NCI-H128 (cell line): ENCODE measurements around the gene DOCK2.

Experiments
- DNase-seq: peaks from one replicate; lab custom pipeline; 2025; ENCODE audit not compliant: unreplicated experiment; lab: John Stamatoyannopoulos, UW

DOCK2 gene

GRCh38 chr5:169973056-169973455, 336.0 kb downstream of the DOCK2 start:
- no peak for DNase-seq

- DNase-seq: no peak
These were observed 337.2 kb downstream of the DOCK2 start for GRCh38 chr5:169974121-169974770.

DNA sequence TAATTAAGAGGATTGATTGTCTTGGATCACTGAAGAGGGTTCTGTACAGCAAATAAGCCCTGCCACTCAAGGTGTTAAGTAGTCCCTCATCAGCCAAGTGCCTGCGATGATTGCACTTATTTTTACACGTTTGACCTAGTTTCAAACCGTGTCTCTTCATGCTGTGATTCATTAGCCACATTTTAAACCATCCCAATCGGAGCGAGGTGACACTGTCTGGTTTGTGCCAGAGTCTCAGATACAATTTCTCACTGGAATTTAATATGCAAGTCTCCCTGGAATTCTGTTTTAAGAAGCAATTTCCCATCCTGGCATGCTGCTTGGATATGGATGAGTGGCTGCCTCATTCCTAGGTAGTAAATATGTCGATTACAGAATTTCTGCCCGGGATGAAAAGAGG, 341.6 kb downstream of the DOCK2 start:
- DNase-seq: no peak

GRCh38 chr5:169979871-169980270, 342.8 kb downstream of the DOCK2 start:
- no peak for DNase-seq

- no peak for DNase-seq
These were observed 343.5 kb downstream of the DOCK2 start, which contains the start of gene INSYN2B for GRCh38 chr5:169980418-169981053. Gene INSYN2B, minus strand, starts transcription at chr5:169980495. Its CDS starts 96,597 bp downstream, at chr5:169883898.

- DNase-seq: no peak
These were observed 351.1 kb downstream of the DOCK2 start for GRCh38 chr5:169988206-169988605.

DNA sequence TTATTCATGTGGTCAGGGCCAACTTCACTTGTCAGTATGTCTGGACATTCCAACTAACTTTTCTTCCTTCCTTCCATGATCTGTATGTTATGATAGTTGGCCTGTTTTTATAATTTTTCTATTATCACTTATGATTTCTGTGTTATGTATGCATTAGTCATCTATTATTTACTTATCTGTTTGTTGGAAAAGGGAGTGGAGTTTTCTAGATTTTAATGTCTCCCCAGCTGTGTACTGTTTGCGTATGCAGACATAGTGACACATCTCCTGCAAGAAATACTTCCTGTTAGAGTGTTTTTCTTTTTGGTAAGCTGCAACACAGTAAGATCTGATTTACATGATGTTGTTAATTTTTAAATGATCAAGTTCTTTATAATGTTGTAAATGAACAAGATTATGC, 351.9 kb downstream of the DOCK2 start:
- no peak for DNase-seq

DNA sequence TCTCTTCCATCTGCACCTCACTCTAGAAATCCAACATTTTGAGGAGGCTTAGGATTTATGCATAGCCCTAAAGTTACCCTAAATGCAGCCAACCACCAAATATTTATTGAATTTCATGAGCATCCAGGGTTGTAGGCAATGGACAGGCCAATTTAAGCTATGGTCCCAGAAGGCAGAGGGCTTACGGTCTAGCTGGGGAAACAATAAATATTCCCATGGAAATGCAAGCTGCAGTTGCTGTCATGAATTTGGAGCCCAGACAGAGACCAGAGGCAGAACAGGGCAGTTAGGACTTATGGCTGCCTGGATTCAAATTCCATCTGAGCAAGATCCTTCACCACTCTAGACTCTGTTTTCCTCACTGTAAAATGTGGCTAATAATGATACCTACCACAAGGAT, 352.3 kb downstream of the DOCK2 start:
- no peak for DNase-seq

DNA sequence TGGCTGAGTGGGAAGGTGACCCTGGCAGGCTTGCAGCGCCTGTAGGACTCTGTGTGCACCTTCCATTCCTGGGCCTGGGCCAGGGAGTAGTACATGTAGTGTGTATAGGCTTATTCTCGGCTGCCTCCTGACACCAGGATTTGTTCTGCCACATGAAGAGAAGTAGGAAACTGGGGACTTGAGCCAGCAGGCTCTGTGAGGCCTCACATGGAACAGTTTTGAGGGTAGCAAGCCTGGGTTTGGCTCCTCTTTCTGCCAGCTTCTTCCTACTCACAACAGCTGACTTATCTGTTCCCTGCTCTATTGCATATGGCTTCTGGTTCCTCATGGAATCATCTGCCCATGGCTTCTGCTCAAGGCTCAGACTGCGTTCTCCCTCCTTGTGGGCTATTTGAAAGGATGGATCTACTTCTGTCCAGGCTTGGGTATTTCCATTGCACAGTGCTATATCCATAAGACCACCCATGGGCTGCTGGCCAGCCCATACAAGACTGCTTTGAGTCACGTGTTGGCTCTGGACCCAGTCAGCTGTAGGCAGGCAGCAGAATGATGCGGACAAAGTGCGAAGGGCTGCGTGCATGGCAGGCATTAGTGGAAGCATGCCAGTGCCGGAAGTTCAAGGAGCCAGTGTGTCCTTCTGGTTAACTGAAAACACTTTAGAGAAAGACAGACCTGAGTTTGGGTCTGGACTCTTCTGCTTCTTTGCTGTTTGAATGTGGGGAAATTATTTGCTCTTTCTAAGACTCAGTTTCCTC, 354.2 kb downstream of the DOCK2 start:
- no peak for DNase-seq

- no peak for DNase-seq
These were observed 355.9 kb downstream of the DOCK2 start for GRCh38 chr5:169992789-169993484.

GRCh38 chr5:169993485-169993790, 356.4 kb downstream of the DOCK2 start:
- no peak for DNase-seq

GRCh38 chr5:169997798-169998197, 360.7 kb downstream of the DOCK2 start:
- DNase-seq: no peak

GRCh38 chr5:169999621-170000020, 362.5 kb downstream of the DOCK2 start:
- DNase-seq: no peak

GRCh38 chr5:170000155-170000554, 363.1 kb downstream of the DOCK2 start:
- DNase-seq: no peak

GRCh38 chr5:170006021-170006420, 368.9 kb downstream of the DOCK2 start:
- DNase-seq: no peak

GRCh38 chr5:170008376-170008775, 371.3 kb downstream of the DOCK2 start:
- no peak for DNase-seq

DNA sequence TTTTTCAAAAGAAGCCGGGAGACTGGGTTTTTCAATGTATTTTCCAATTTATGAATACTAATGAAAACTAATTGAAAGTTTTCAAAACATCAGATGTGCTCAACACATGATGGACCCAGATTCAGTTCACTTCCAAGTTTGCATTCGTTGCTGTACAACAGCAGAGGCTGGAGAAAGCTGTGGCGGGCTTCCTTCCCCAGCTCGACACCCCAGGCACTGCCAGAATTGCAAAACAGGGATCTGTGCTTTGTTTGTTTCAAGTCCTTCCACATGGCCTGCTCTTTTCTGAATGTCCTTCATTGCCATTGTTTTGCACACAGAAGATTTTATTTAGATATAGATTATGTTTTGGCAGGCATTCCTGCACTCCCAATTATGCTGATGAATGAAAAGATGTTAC, 373.5 kb downstream of the DOCK2 start:
- DNase-seq: no peak

DNA sequence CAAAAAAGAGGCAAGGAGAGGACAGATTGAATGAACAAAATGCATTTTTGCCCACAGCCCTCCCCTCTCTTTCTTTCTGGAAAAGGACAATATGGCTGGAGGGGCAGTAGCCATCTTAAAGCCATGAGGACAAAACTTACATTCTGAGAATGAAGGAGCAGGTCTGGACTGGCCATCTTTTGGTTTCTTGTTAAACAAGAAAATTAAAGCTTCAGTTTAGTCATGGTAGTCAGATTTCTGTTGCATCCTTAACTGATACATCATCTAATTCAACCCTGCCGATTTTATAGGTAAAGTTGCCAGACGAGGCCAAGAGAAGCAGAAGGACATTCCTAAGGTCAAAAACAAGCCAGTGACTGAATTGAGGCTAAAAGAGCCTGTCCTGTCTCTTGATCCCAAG, 374.7 kb downstream of the DOCK2 start:
- DNase-seq: no peak

GRCh38 chr5:170012622-170013021, 375.5 kb downstream of the DOCK2 start:
- DNase-seq: no peak

DNA sequence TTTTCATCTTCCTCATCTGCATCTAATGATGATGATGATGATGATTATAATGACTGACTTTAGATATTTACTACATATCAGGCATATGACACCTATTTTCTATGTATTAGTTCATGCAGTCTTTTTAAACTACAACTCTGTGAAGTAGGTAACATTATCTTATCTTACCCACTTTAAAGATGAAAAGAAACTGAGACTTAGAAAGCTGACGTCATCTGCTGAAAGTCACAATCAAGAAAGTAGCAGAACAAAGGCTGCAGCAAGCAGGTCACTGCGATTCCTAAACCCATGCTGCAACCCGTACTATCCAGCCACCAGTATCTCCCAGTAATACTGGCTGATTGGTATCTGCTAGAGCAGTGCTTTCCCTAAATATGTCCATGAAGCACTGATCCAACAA, 383.3 kb downstream of the DOCK2 start:
- DNase-seq: no peak

DNA sequence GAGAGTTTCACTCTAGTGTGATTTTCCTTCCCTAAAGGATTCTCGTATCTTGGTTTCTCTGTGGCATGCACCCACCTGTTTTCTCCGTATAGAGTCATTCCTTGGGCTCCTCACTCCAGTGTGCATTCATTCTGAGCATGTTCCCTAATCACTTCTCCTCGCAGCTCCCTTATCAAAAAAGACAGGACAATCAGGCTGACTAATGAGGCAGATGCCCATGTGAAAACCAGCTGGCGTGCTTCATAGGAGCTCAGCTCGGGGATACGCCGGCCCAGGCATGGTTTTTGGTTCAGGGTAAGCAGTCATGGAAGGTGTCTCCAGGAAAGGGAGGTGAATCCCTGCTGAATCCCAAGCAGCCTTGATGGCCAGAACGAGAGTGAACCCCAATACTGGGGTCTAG, 384.4 kb downstream of the DOCK2 start:
- no peak for DNase-seq

GRCh38 chr5:170025853-170026252, 388.8 kb downstream of the DOCK2 start:
- no peak for DNase-seq
